SK-N-SH treated with all-trans-retinoic acid at 6 μM for 48 hours (cell line): ENCODE data around the gene WWC1.

Source experiments
- ARNTL ChIP-seq: fragments of 450-650 bp; formaldehyde crosslinking; IDR thresholded peaks from 2 replicates; pipeline ENCODE4 v1.5.0; 2020; ENCODE audit warnings: low read depth, mild to moderate bottlenecking, moderate library complexity, borderline replicate concordance
- ISL1 ChIP-seq: fragments of 250-450 bp; sonication (Bioruptor Pico); IDR thresholded peaks from 2 replicates; pipeline ENCODE4 v2.1.2; 2022; ENCODE audit warnings: mild to moderate bottlenecking, moderate library complexity
- PPARA ChIP-seq: fragments of 250-450 bp; sonication (Bioruptor Pico); IDR thresholded peaks from 2 replicates; pipeline ENCODE4 v1.5.0; 2020; ENCODE audit warnings: mild to moderate bottlenecking, borderline replicate concordance
- RARB ChIP-seq: fragments of 250-450 bp; sonication (Bioruptor Pico); IDR thresholded peaks from 2 replicates; pipeline ENCODE4 v1.8.0; 2021; ENCODE audit warnings: mild to moderate bottlenecking, moderate library complexity
- SNAI2 ChIP-seq: fragments of 250-450 bp; sonication (Bioruptor Pico); IDR thresholded peaks from 2 replicates; pipeline ENCODE4 v1.5.0; 2020; ENCODE audit warnings: mild to moderate bottlenecking, moderate library complexity
- TOX ChIP-seq: fragments of 250-450 bp; sonication (Bioruptor Pico); IDR thresholded peaks from 2 replicates; pipeline ENCODE4 v1.8.0; 2021; ENCODE audit warnings: mild to moderate bottlenecking, moderate library complexity, borderline replicate concordance
- ZC3H10 ChIP-seq: fragments of 250-450 bp; sonication (Bioruptor Pico); IDR thresholded peaks from 2 replicates; pipeline ENCODE4 v1.5.1; 2021; ENCODE audit warnings: mild to moderate bottlenecking, moderate library complexity
- ZFP3 ChIP-seq: fragments of 250-450 bp; sonication (Bioruptor Pico); IDR thresholded peaks from 2 replicates; pipeline ENCODE4 v1.5.0; 2020; ENCODE audit warnings: mild to moderate bottlenecking, moderate library complexity
- ZFP30 ChIP-seq: fragments of 450-650 bp; formaldehyde crosslinking; IDR thresholded peaks from 2 replicates; pipeline ENCODE4 v1.5.0; 2022; ENCODE audit warnings: mild to moderate bottlenecking, moderate library complexity
- ZNF565 ChIP-seq: fragments of 450-650 bp; formaldehyde crosslinking; conservative IDR thresholded peaks from 2 replicates; pipeline ENCODE4 v1.5.0; 2020; ENCODE audit warnings: low read depth, mild to moderate bottlenecking, moderate library complexity
- ZNF8 ChIP-seq: fragments of 450-650 bp; formaldehyde crosslinking; IDR thresholded peaks from 2 replicates; pipeline ENCODE4 v1.5.0; 2020; ENCODE audit warnings: mild to moderate bottlenecking, moderate library complexity
- TF ChIP-seq, protein P1 (sequence below): fragments of 250-450 bp; sonication (Bioruptor Pico); IDR thresholded peaks from 2 replicates; pipeline ENCODE4 v1.8.0; 2020; ENCODE audit warnings: mild to moderate bottlenecking, moderate library complexity, borderline replicate concordance
- TF ChIP-seq, protein P2 (sequence below): fragments of 250-450 bp; sonication (Bioruptor Pico); IDR thresholded peaks from 2 replicates; pipeline ENCODE4 v1.5.1; 2020; ENCODE audit warnings: low read depth, mild to moderate bottlenecking, moderate library complexity
- TF ChIP-seq, protein P3 (sequence below): fragments of 250-450 bp; sonication (Bioruptor Pico); IDR thresholded peaks from 2 replicates; pipeline ENCODE4 v1.5.1; 2021; ENCODE audit warnings: mild to moderate bottlenecking, moderate library complexity

GRCh38 chr5:168420461-168420860 is 129.0 kb downstream of the WWC1 start:
- TF ChIP-seq, protein P1, sequence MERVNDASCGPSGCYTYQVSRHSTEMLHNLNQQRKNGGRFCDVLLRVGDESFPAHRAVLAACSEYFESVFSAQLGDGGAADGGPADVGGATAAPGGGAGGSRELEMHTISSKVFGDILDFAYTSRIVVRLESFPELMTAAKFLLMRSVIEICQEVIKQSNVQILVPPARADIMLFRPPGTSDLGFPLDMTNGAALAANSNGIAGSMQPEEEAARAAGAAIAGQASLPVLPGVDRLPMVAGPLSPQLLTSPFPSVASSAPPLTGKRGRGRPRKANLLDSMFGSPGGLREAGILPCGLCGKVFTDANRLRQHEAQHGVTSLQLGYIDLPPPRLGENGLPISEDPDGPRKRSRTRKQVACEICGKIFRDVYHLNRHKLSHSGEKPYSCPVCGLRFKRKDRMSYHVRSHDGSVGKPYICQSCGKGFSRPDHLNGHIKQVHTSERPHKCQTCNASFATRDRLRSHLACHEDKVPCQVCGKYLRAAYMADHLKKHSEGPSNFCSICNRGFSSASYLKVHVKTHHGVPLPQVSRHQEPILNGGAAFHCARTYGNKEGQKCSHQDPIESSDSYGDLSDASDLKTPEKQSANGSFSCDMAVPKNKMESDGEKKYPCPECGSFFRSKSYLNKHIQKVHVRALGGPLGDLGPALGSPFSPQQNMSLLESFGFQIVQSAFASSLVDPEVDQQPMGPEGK (CRISPR knock-in tag), result no peak
- TF ChIP-seq PPARA (CRISPR knock-in tag), result no peak
- TF ChIP-seq ZFP30 (CRISPR knock-in tag), result no peak
- TF ChIP-seq ZNF8 (CRISPR knock-in tag), result no peak
- TF ChIP-seq, protein P2, sequence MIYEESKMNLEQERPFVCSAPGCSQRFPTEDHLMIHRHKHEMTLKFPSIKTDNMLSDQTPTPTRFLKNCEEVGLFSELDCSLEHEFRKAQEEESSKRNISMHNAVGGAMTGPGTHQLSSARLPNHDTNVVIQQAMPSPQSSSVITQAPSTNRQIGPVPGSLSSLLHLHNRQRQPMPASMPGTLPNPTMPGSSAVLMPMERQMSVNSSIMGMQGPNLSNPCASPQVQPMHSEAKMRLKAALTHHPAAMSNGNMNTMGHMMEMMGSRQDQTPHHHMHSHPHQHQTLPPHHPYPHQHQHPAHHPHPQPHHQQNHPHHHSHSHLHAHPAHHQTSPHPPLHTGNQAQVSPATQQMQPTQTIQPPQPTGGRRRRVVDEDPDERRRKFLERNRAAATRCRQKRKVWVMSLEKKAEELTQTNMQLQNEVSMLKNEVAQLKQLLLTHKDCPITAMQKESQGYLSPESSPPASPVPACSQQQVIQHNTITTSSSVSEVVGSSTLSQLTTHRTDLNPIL (CRISPR knock-in tag), result no peak
- TF ChIP-seq ISL1 (CRISPR knock-in tag), result no peak
- TF ChIP-seq SNAI2, result no peak
- TF ChIP-seq, protein P3, sequence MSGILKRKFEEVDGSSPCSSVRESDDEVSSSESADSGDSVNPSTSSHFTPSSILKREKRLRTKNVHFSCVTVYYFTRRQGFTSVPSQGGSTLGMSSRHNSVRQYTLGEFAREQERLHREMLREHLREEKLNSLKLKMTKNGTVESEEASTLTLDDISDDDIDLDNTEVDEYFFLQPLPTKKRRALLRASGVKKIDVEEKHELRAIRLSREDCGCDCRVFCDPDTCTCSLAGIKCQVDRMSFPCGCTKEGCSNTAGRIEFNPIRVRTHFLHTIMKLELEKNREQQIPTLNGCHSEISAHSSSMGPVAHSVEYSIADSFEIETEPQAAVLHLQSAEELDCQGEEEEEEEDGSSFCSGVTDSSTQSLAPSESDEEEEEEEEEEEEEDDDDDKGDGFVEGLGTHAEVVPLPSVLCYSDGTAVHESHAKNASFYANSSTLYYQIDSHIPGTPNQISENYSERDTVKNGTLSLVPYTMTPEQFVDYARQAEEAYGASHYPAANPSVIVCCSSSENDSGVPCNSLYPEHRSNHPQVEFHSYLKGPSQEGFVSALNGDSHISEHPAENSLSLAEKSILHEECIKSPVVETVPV (CRISPR knock-in tag), result no peak
- TF ChIP-seq ARNTL (CRISPR knock-in tag), result no peak
- TF ChIP-seq RARB (CRISPR knock-in tag), result no peak
- TF ChIP-seq TOX (CRISPR knock-in tag), result no peak
- TF ChIP-seq ZC3H10 (CRISPR knock-in tag), result no peak
- TF ChIP-seq ZFP3, result no peak
- TF ChIP-seq ZNF565 (CRISPR knock-in tag), result no peak
